Skeletal muscle tissue (tissue), 4 donors: ENCODE results near the gene SQSTM1. TPM values are rescaled to one million over a fixed set of nuclear protein-coding genes. Genes with fewer than 3 reads are reported as not detected.

ENCODE experiments used
- H3K27ac ChIP-seq: one replicate; pipeline ENCODE4 v1.7.0; 2013; ENCODE audit warnings: mild to moderate bottlenecking, low read depth, low read length, inconsistent platforms
- H3K27me3 ChIP-seq, 3 donors: one replicate each; pipeline ENCODE4 v1.7.0; 2013; ENCODE audit warnings: low read length in 3 of 3; ENCODE audit not compliant: control insufficient read depth in 3 of 3, insufficient read depth in 3 of 3
- H3K36me3 ChIP-seq, 3 donors: one replicate each; pipeline ENCODE4 v1.7.0; 2013; ENCODE audit warnings: low read length in 3 of 3; ENCODE audit not compliant: control insufficient read depth in 3 of 3, insufficient read depth in 3 of 3
- H3K4me1 ChIP-seq, 3 donors: one replicate each; pipeline ENCODE4 v1.7.0; 2013; ENCODE audit warnings: low read length in 3 of 3, mild to moderate bottlenecking in 3 of 3; ENCODE audit not compliant: control insufficient read depth in 3 of 3, insufficient read depth in 3 of 3
- H3K4me3 ChIP-seq, 3 donors: one replicate each; pipeline ENCODE4 v1.7.0; 2013; ENCODE audit warnings: low read length in 3 of 3
- H3K9ac ChIP-seq, 3 donors: one replicate each; pipeline ENCODE4 v1.7.0; 2013; ENCODE audit warnings: low read length in 3 of 3, mild to moderate bottlenecking in 3 of 3, moderate library complexity in 2 of 3, low read depth in 1 of 3
- H3K9me3 ChIP-seq, 3 donors: one replicate each; pipeline ENCODE4 v1.7.0; 2013; ENCODE audit warnings: low read length in 3 of 3; ENCODE audit not compliant: control insufficient read depth in 3 of 3
- total RNA-seq: library from RNA; depleted of rRNA; stranded (reverse); fragments of >200 nt; gene quantifications from one replicate; pipeline ENCODE4 v1.2.3, GENCODE V29; 2014
- donor health status: Osteomylitis.

Gene SQSTM1
- 54.8 TPM for total RNA-seq

- no peaks in the 10 kb centered on the region for H3K9me3 ChIP-seq
- no peaks in the 10 kb centered on the region for H3K27me3 ChIP-seq
- H3K4me1 ChIP-seq: peaks cover 61 to 72% (median 69%) of the 10 kb centered on the region in 3 donors
- peak within 1 kb of the TSS; percentile 84 to 94 (median 93) for H3K4me3 ChIP-seq
- H3K36me3 ChIP-seq: peaks cover 34 to 43% (median 39%) of the 10 kb centered on the region in 3 donors
- H3K9ac ChIP-seq: peak within 1 kb of the TSS; percentile 97 to 100 (median 100)
- peak within 1 kb of the TSS; percentile 99 for H3K27ac ChIP-seq
Measured at GRCh38 chr5:179820483-179821297, at the start of gene SQSTM1. SQSTM1 (plus strand) TSS chr5:179820905; CDS start chr5:179820937, 32 bp downstream.

- Histone ChIP-seq H3K4me1 (peaks cover 1 to 5% (median 2%) of the 10 kb centered on the region in 3 donors), H3K4me3 (no peak overlapping the region), H3K36me3 (peaks cover 60 to 78% (median 61%) of the 10 kb centered on the region in 3 donors), H3K9me3 (no peaks in the 10 kb centered on the region), H3K27me3 (no peaks in the 10 kb centered on the region), H3K27ac (no peak overlapping the region), H3K9ac (no peak overlapping the region)
Measured at GRCh38 chr5:179771311-179771895, 49.3 kb upstream of the SQSTM1 start.

DNA sequence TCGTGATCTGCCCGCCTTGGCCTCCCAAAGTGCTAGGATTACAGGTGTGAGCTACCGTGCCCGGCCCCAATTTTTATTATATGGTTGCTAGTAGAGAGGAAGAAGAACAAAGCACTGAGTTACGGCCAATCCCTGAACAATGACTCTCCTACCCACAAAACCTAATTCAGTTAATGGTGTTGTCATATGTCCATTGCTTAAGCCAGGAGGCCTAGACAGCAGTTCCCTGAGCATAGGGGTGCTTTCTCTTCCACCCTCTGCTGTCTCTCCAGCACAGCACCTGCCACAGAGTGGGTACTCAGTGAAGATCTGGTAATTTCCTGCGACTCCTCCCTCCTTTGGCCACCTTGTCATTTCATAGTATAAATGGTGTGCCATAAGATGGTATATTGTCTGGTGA is 48.4 kb upstream of the SQSTM1 start:
- Histone ChIP-seq H3K27me3 (no peaks in the 10 kb centered on the region), H3K27ac (no peak overlapping the region), H3K4me1 (no peaks in the 10 kb centered on the region), H3K36me3 (peaks cover 56 to 71% (median 63%) of the 10 kb centered on the region in 3 donors), H3K4me3 (no peak overlapping the region), H3K9ac (no peak overlapping the region), H3K9me3 (no peaks in the 10 kb centered on the region)

- Histone ChIP-seq H3K9ac (no peak overlapping the region), H3K27ac (no peak overlapping the region), H3K36me3 (peaks cover 64 to 81% (median 70%) of the 10 kb centered on the region in 3 donors), H3K27me3 (no peaks in the 10 kb centered on the region), H3K4me3 (no peak overlapping the region), H3K4me1 (no peaks in the 10 kb centered on the region), H3K9me3 (no peaks in the 10 kb centered on the region)
Measured at GRCh38 chr5:179773686-179774040, 47.0 kb upstream of the SQSTM1 start.

- Histone ChIP-seq H3K36me3 (peaks cover 59 to 78% (median 66%) of the 10 kb centered on the region in 3 donors), H3K9me3 (no peaks in the 10 kb centered on the region), H3K4me1 (no peaks in the 10 kb centered on the region), H3K27ac (no peak overlapping the region), H3K4me3 (no peak overlapping the region), H3K9ac (peak overlapping the region in 1 of 3 donors; percentile 8), H3K27me3 (no peaks in the 10 kb centered on the region)
Measured at GRCh38 chr5:179774442-179774841, 46.3 kb upstream of the SQSTM1 start.

DNA sequence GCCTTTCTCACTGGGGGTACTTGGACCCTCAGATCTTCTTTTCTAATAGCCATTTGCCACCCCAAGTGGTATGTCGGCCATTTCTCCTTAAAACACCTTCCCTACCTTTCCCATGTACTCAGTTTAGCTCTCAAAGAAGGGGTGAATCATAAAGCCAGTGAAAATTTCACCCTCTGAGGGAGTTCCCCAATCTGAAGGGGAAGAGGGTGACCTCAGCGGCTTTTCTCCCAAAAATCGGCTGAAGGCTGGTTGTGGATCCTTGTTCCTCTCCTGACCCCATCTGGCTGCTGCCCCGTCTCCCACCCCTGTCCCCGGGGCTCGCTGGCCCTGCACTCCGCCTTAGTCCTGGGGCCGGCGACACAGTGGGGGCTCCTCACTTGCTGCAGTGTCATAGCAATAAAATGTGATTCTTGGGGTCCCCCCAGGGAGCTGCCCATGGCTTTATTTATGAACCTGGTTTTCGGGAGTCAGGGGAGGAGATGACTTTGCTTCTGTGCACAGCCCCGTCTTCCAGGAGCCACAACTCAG is 44.2 kb upstream of the SQSTM1 start:
- Histone ChIP-seq H3K27ac (no peak overlapping the region), H3K27me3 (no peaks in the 10 kb centered on the region), H3K4me3 (no peak overlapping the region), H3K9me3 (no peaks in the 10 kb centered on the region), H3K36me3 (peaks cover 51 to 71% (median 58%) of the 10 kb centered on the region in 3 donors), H3K9ac (no peak overlapping the region), H3K4me1 (no peaks in the 10 kb centered on the region)

GRCh38 chr5:179777456-179777855 is 43.2 kb upstream of the SQSTM1 start:
- H3K27me3 ChIP-seq: no peaks in the 10 kb centered on the region
- H3K36me3 ChIP-seq: peaks cover 48 to 63% (median 53%) of the 10 kb centered on the region in 3 donors
- no peaks in the 10 kb centered on the region for H3K9me3 ChIP-seq
- no peak overlapping the region for H3K27ac ChIP-seq
- H3K4me1 ChIP-seq: no peaks in the 10 kb centered on the region
- no peak overlapping the region for H3K4me3 ChIP-seq
- no peak overlapping the region for H3K9ac ChIP-seq

- H3K9me3 ChIP-seq: no peaks in the 10 kb centered on the region
- no peaks in the 10 kb centered on the region for H3K4me1 ChIP-seq
- H3K27me3 ChIP-seq: no peaks in the 10 kb centered on the region
- no peak overlapping the region for H3K9ac ChIP-seq
- no peak overlapping the region for H3K27ac ChIP-seq
- H3K4me3 ChIP-seq: no peak overlapping the region
- H3K36me3 ChIP-seq: peaks cover 46 to 60% (median 51%) of the 10 kb centered on the region in 3 donors
Measured at GRCh38 chr5:179777909-179778308, 42.8 kb upstream of the SQSTM1 start.

- Histone ChIP-seq H3K4me3 (no peak overlapping the region), H3K4me1 (no peaks in the 10 kb centered on the region), H3K9ac (no peak overlapping the region), H3K36me3 (peaks cover 44 to 54% (median 45%) of the 10 kb centered on the region in 3 donors), H3K9me3 (no peaks in the 10 kb centered on the region), H3K27ac (no peak overlapping the region), H3K27me3 (no peaks in the 10 kb centered on the region)
Measured at GRCh38 chr5:179778591-179778990, 42.1 kb upstream of the SQSTM1 start.

- H3K9ac ChIP-seq: no peak overlapping the region
- H3K27me3 ChIP-seq: no peaks in the 10 kb centered on the region
- no peaks in the 10 kb centered on the region for H3K4me1 ChIP-seq
- no peak overlapping the region for H3K27ac ChIP-seq
- H3K4me3 ChIP-seq: no peak overlapping the region
- no peaks in the 10 kb centered on the region for H3K9me3 ChIP-seq
- peaks cover 34 to 42% (median 39%) of the 10 kb centered on the region in 3 donors for H3K36me3 ChIP-seq
Measured at GRCh38 chr5:179779826-179780225, 40.9 kb upstream of the SQSTM1 start.
